Measurements from ENCODE around the gene SPIN1. TPM values are rescaled to one million over a fixed set of nuclear protein-coding genes. Genes with fewer than 3 reads are reported as not detected.
"Not testable (repeated sequence)": the region's sequence is repeated elsewhere in the genome, so short reads cannot be mapped to it uniquely, and the experiment has no call there.

Gene SPIN1
- 10 to 100 TPM; 76.4 to 78.2 TPM for total RNA-seq
- long read RNA-seq, donor 1, full-length matches to known transcripts = 12 of 23 reads
- long read RNA-seq, donor 1, partial matches to known transcripts = 0 of 23 reads
- long read RNA-seq, donor 1, other reads (novel, unspliced or antisense) = 11 of 23 reads
- long read RNA-seq, donor 2, full-length matches to known transcripts = 7 of 16 reads
- long read RNA-seq, donor 2, partial matches to known transcripts = 0 of 16 reads
- long read RNA-seq, donor 2, other reads (novel, unspliced or antisense) = 9 of 16 reads

DNA sequence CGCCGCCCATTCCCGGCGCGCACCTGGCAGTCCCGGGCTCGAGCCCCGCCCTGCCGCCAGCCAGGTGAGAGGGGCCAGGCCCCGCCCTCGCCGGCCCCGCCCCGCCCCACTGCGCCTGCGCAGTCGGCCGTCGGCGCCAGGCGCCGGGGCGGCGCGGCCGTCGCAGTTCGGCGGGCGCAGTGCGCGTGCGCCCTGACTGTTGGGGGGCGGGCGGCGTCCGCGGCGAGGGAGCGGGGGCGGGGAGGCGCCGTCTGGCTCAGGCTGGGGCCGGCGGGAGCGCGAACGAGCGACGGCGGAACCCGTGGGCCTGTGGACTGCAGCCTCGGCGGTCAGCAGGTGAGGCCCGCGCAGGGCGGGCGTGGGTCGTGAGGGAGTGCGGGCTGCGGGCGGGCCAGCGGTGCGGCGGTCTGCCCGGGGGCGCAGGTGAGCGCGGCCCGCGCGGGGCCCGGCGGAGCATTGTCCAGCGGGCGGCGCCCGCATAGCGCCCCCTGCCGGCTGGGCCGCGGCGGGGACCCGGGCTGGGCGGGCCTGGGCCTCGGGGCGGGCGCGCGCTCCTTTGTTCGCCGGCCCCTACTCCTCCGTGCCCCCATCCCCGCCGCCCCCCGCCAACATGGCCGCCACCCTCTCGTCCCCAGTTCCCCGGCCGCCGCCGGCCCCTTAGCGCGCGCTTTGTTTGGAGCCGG is at the start of gene SPIN1:
TSS of gene SPIN1 (plus strand) at position 242 of the 683 bp plus-strand sequence. CDS start 38,096 bp downstream, outside the sequence.
- peak; percentile 95 for DNase-seq (ENCODE audit: low spot score)
- intact Hi-C loops (cut with DNase I) = loop anchor here in 1 of 2 donors (10.0 kb wide), 1 partner anchor 186 kb away; no protein-coding TSS in a partner anchor

- intact Hi-C loops (cut with DNase I) = no loop called here
These were observed 48.9 kb upstream of the SPIN1 start for GRCh38 chr9:88339317-88339716.

DNA sequence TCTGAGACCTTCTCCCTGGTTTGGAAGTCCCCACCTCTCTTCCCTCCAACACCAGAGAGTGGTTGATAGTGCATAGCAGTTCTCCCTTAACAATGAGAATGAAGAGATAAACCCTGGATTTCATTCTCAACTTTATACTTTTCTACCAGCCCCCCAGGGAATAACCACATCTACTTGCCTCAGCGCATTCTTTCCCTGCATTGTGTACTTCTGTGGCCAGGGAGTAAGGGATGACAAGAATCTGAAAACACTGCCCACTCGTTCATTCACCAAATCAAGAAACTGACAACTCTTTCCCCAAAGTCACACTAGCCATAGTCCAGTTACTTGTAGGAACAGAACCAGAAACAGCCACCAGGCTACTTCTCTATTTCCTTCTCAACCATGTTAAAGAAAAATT is 46.0 kb upstream of the SPIN1 start:
- no peak for DNase-seq (ENCODE audit: low spot score)
- intact Hi-C loops (cut with DNase I) = no loop called here

More at GRCh38 chr9:88339317-88339716, 48.9 kb upstream of the SPIN1 start:
- DNase-seq (ENCODE audit: low spot score) = no peak

DNA sequence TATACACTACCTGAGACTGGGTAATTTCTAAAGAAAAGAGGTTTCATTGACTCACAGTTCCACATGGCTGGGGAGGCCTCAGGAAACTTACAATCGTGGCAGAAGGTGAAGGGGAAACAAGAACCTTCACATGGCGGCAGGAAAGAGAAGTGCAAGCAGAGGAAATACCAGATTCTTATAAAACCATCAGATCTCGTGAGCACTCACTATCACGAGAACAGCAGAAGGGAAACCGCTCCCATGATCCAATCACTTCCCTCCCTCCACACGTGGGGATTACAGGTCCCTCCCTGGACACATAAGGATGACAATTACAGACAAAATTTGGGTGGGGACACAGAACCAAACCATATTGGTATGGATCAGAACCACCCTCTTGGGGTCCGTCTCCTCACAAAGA is 44.2 kb upstream of the SPIN1 start:
- intact Hi-C loops (cut with DNase I) = no loop called here
- DNase-seq (ENCODE audit: low spot score) = no peak

- DNase-seq (ENCODE audit: low spot score); intact Hi-C loops (cut with DNase I): not testable (repeated sequence)
These were observed 37.9 kb upstream of the SPIN1 start for GRCh38 chr9:88350354-88350753.

DNA sequence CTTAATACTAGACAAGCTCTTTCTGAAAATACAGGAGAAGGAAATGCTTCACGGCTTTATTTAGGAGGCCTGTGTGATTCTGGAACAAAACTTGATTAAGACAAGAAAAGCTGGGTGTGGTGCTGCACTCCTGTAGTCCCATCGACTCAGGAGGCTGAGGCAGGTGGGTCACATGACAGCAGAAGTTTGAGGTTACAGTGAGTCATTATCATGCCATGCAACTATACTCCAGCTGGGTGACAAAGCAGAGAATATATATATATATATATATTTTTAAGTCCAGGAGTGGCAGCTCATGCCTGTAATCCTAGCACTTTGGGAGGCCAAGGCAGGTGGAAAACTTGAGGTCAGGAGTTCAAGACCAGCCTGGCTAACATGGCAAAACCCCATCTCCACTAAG is 33.1 kb upstream of the SPIN1 start:
- intact Hi-C loops (cut with DNase I) = no loop called here
- DNase-seq (ENCODE audit: low spot score) = no peak

GRCh38 chr9:88357250-88357649 is 31.0 kb upstream of the SPIN1 start:
- intact Hi-C loops (cut with DNase I); DNase-seq (ENCODE audit: low spot score): not testable (repeated sequence)

- intact Hi-C loops (cut with DNase I) = no loop called here
- DNase-seq (ENCODE audit: low spot score) = no peak
These were observed 29.5 kb upstream of the SPIN1 start for GRCh38 chr9:88358723-88359122.

DNA sequence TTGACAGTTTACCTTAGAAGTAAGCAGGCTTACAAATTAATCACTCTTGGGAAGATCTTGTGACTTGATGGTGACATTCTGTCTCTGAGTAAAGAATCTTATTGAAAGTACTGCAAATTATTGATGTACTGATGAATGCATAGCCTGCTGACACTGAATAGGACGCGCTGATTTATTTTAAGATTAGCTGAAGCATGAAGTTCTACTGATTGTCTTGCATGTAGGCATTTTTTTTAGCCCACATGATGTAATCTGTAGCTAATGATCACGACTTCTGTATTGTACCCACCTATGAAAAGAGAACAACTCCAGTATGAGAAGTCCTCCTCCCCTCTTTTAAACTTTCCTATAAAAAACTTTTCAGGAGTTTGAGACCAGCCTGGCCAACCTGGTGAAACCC is 28.3 kb upstream of the SPIN1 start:
- no peak for DNase-seq (ENCODE audit: low spot score)

GRCh38 chr9:88362681-88363080 is 25.6 kb upstream of the SPIN1 start:
- intact Hi-C loops (cut with DNase I) = loop anchor here in 1 of 2 donors (10.0 kb wide), 1 partner anchor 1508 kb away; no protein-coding TSS in a partner anchor

More for the DNA sequence above, 28.3 kb upstream of the SPIN1 start:
- intact Hi-C loops (cut with DNase I) = loop anchor here in 1 of 2 donors (10.0 kb wide), 1 partner anchor 1505 kb away; no protein-coding TSS in a partner anchor

DNA sequence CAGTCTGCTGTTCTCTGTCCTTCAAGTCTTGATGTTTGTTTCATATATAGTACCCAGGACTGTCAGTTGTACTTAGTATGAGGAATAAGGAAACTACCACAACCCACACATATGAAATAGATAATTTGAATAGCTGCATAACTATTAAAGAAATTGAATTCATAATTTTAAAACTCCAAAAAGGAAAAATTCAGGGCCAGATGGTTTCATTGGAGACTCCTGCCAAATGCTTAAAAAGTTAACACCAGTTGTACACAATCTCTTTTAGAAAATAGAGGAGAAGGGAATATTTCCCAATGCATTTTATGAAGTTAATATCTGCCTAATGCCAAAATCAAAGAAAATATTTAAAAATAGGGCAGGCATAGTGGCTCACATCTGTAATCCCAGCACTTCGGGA is 24.6 kb upstream of the SPIN1 start:
- DNase-seq (ENCODE audit: low spot score) = no peak
- intact Hi-C loops (cut with DNase I) = loop anchor here in 1 of 2 donors (10.0 kb wide), 1 partner anchor 1509 kb away; no protein-coding TSS in a partner anchor

More at GRCh38 chr9:88362681-88363080, 25.6 kb upstream of the SPIN1 start:
- no peak for DNase-seq (ENCODE audit: low spot score)

DNA sequence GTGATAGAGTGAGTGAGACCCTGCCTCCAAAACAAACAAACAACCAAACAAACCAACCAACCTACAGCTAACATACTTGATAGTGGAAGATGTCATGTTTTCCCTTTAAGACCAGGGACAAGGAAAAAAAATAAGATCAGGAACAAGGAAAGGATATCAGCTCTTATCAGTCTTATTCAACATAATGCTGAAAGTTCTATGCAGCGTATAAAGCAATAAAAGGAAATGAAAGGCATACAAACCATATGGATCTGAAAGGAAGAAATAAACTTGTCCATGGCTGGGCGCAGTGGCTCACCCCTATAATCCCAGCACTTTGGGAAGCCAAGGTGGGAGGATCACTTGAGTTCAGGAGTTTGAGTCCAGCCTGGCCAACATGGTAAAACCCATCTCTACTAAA is 23.5 kb upstream of the SPIN1 start:
- intact Hi-C loops (cut with DNase I) = loop anchor here in 1 of 2 donors (10.0 kb wide), 1 partner anchor 1510 kb away; no protein-coding TSS in a partner anchor

GRCh38 chr9:88370346-88370745 is 17.9 kb upstream of the SPIN1 start:
- intact Hi-C loops (cut with DNase I) = no loop called here
- no peak for DNase-seq (ENCODE audit: low spot score)

More for the DNA sequence above, 23.5 kb upstream of the SPIN1 start:
- no peak for DNase-seq (ENCODE audit: low spot score)

- DNase-seq (ENCODE audit: low spot score) = no peak
- intact Hi-C loops (cut with DNase I) = no loop called here
These were observed 16.1 kb upstream of the SPIN1 start for GRCh38 chr9:88372103-88372654.

GRCh38 chr9:88373045-88373444 is 15.2 kb upstream of the SPIN1 start:
- intact Hi-C loops (cut with DNase I) = no loop called here
- no peak for DNase-seq (ENCODE audit: low spot score)

DNA sequence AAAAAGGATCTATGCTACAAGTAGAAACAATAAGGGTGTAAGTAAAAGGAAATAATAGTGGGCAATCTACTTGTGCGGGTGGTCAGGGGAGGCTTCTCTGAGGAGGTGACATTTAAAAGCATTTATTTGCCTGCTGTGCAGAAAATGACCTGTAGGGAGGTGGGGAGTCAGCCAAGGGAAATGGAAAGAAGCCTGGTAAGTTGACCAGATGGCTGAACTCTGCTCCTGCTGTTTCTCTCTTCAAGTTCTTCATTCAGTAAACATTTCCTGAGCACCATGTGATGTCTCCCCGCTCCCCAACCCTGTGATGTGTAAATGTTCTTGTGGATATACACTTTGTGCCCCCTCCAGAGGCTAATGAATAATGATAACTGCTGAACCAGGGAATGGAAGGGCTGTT is 9.9 kb upstream of the SPIN1 start:
- intact Hi-C loops (cut with DNase I) = no loop called here
- DNase-seq (ENCODE audit: low spot score) = no peak

GRCh38 chr9:88379352-88379751 is 8.9 kb upstream of the SPIN1 start:
- intact Hi-C loops (cut with DNase I) = no loop called here
- DNase-seq (ENCODE audit: low spot score) = no peak

DNA sequence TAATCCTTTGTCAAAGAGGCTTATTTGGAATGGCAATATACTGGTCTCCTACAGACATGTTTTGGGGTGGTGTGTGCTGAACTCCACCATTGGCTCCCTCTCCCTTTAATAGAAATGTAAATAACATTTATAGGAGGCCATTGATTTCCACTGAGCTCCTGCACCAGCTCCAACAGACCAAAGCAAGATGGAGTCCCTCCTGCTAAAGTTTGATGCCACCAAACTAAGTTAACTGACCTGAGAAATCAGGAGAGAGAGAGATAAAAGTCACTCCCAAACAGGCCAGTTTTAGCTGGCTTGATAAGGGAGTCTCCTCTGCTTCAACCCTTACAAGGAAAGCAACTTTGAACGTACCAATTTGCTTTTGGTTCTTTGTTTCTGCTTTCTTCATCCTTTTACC is 8.1 kb upstream of the SPIN1 start:
- intact Hi-C loops (cut with DNase I) = loop anchor here in 1 of 2 donors (10.0 kb wide), 1 partner anchor 195 kb away; no protein-coding TSS in a partner anchor
- no peak for DNase-seq (ENCODE audit: low spot score)

- DNase-seq (ENCODE audit: low spot score) = not testable (repeated sequence)
- intact Hi-C loops (cut with DNase I) = loop anchor here in 1 of 2 donors (10.0 kb wide), 1 partner anchor 193 kb away; no protein-coding TSS in a partner anchor
These were observed 6.9 kb upstream of the SPIN1 start for GRCh38 chr9:88381322-88381721.

DNA sequence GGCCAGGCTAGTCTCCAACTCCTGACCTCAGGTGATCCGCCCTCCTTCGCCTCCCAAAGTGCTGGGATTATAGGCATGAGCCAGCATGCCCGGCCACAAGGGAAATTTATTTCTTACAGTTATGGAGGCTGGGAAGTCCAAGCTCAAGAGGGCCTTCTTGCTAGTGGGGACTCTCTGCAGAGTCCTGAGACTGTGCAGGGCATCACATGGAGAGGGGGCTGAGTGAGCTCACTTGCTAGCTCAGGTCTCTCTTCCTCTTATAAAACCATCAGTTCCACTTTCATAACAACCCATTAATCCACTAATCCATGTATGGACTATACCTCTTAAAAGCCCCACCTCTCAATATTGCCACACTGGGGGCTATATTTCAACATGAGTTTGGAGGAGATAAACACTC is 5.1 kb upstream of the SPIN1 start:
- intact Hi-C loops (cut with DNase I) = loop anchor here in 1 of 2 donors (10.0 kb wide), 1 partner anchor 192 kb away; no protein-coding TSS in a partner anchor
- DNase-seq (ENCODE audit: low spot score) = no peak
